Measurements from ENCODE around the gene GTPBP10. TPM values are rescaled to one million over a fixed set of nuclear protein-coding genes. Genes with fewer than 3 reads are reported as not detected.

Gene GTPBP10
- total RNA-seq, 1 experiment from 2014 or later = 23.5 TPM

DNA sequence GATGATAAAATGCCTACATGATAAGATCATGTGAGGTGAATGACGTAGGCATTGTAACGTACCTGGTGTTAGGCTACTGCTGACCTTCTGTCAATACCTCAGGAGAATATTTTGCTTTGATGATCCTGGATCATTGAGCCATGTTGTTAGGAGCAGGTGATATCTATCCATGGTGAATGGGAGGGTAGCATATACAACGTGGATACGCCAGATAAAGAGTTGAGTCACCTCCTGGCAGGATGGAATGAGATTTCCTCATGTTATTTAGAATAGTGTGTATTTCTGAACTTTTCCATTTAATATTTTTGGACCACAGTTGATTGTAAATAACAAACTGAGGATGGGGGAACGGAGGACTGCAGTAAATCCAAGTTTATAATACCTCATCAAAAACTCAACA, 45.0 kb downstream of the GTPBP10 start:
- POLR2A ChIA-PET (ENCODE audit: unreplicated experiment) = no interaction called here

DNA sequence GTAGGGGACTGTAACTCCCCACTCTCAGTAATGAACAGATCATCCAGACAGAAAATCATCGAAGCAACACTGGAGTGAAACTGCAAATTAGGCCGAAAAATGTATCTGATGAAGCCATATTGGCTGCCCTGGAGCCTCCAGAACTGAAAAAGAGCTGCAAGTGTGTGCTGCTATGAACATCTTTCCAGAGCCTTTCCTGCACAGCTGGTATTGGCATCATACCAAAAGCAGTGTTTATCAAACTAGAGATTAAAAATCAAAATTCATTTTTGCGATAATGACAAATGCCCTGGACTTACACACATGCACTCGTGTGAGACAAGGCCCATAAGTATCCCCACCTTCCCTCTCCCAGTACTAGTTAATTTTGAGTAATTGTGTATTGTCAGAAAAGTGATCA, 49.9 kb downstream of the GTPBP10 start:
- Histone ChIP-seq H3K9ac (ENCODE audit: low read length) (no peak overlapping the region), H3K4me1 (ENCODE audit: insufficient read depth, low read length) (no peaks in the 10 kb centered on the region), H2AFZ (ENCODE audit: low read length) (no peak overlapping the region), H3K27me3 (ENCODE audit: low read length) (no peaks in the 10 kb centered on the region), H3K79me2 (ENCODE audit: low read length) (no peaks in the 10 kb centered on the region), H3K27ac (ENCODE audit: low read length) (no peak overlapping the region), H3F3A (ENCODE audit: low read length, unreplicated experiment) (no peaks in the 10 kb centered on the region), H3K4me2 (ENCODE audit: low read length) (no peak overlapping the region), H3K9me2 (replicated peaks; ENCODE audit: low read length) (no peaks in the 10 kb centered on the region), H4K20me1 (ENCODE audit: low read length) (no peaks in the 10 kb centered on the region), H3K4me3 (ENCODE audit: low read length) (no peak overlapping the region), H3K36me3 (ENCODE audit: low read depth, low read length) (no peaks in the 10 kb centered on the region), H3K9me3 (ENCODE audit: low read length) (no peaks in the 10 kb centered on the region)
- CTCF ChIA-PET = no interaction called here
- TF ChIP-seq EZH2phosphoT487 (IDR thresholded peaks at IDR 0.05; ENCODE audit: borderline replicate concordance, low read length) = no peak
- no peak for TF ChIP-seq EZH2 (IDR thresholded peaks at IDR 0.05; ENCODE audit: low read length, unreplicated experiment)
- TF ChIP-seq, protein P1, sequence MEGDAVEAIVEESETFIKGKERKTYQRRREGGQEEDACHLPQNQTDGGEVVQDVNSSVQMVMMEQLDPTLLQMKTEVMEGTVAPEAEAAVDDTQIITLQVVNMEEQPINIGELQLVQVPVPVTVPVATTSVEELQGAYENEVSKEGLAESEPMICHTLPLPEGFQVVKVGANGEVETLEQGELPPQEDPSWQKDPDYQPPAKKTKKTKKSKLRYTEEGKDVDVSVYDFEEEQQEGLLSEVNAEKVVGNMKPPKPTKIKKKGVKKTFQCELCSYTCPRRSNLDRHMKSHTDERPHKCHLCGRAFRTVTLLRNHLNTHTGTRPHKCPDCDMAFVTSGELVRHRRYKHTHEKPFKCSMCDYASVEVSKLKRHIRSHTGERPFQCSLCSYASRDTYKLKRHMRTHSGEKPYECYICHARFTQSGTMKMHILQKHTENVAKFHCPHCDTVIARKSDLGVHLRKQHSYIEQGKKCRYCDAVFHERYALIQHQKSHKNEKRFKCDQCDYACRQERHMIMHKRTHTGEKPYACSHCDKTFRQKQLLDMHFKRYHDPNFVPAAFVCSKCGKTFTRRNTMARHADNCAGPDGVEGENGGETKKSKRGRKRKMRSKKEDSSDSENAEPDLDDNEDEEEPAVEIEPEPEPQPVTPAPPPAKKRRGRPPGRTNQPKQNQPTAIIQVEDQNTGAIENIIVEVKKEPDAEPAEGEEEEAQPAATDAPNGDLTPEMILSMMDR (conservative IDR thresholded peaks at IDR 0.05; ENCODE audit: low read depth, low read length) = no peak
- no peak for ATAC-seq
- intact Hi-C loops (cut with micrococcal nuclease) = no loop called here
- no peak for DNase-seq
- POLR2A ChIA-PET (ENCODE audit: unreplicated experiment) = no interaction called here
- BruUV-seq (replicated peaks) = no TSS peak

More for the DNA sequence above, 45.0 kb downstream of the GTPBP10 start:
- Histone ChIP-seq H3K27me3 (ENCODE audit: low read length) (no peaks in the 10 kb centered on the region), H3K9me3 (ENCODE audit: low read length) (no peaks in the 10 kb centered on the region), H3K4me1 (ENCODE audit: insufficient read depth, low read length) (peaks cover 21% of the 10 kb centered on the region), H3K36me3 (ENCODE audit: low read depth, low read length) (no peaks in the 10 kb centered on the region), H3F3A (ENCODE audit: low read length, unreplicated experiment) (peaks cover 4% of the 10 kb centered on the region), H3K4me3 (ENCODE audit: low read length) (no peak overlapping the region), H3K27ac (ENCODE audit: low read length) (no peak overlapping the region), H2AFZ (ENCODE audit: low read length) (no peak overlapping the region), H3K4me2 (ENCODE audit: low read length) (no peak overlapping the region), H3K9ac (ENCODE audit: low read length) (no peak overlapping the region), H4K20me1 (ENCODE audit: low read length) (no peaks in the 10 kb centered on the region), H3K9me2 (replicated peaks; ENCODE audit: low read length) (no peaks in the 10 kb centered on the region), H3K79me2 (ENCODE audit: low read length) (no peaks in the 10 kb centered on the region)
- DNase-seq (no peak), ATAC-seq (no peak)
- no TSS peak for BruUV-seq (replicated peaks)
- CTCF ChIA-PET = no interaction called here
- TF ChIP-seq, protein P1 (conservative IDR thresholded peaks at IDR 0.05; ENCODE audit: low read depth, low read length) = no peak
- TF ChIP-seq EZH2 (IDR thresholded peaks at IDR 0.05; ENCODE audit: low read length, unreplicated experiment) (no peak), EZH2phosphoT487 (IDR thresholded peaks at IDR 0.05; ENCODE audit: borderline replicate concordance, low read length) (no peak)
- intact Hi-C loops (cut with micrococcal nuclease) = no loop called here

DNA sequence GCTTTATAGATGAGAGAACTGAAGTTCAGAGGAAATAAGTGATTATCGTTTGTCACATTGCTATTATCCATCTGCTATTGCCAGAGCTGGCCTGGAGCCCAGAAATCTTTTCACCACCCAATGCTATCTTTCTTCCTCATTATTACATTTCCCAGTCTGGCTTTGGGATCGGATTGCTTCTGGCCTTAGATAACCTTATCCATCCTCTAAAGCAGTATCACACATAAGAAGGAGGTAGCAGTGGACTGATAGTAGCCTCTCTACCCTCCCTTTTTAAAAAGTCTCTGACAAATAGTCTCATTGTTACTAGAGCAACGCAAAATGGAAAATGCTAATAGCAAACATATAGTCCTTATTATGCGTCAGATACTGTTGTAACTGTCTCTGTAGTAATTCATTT, 55.5 kb downstream of the GTPBP10 start:
- Histone ChIP-seq H3K9me2 (replicated peaks; ENCODE audit: low read length) (no peaks in the 10 kb centered on the region), H3K79me2 (ENCODE audit: low read length) (peaks cover 26% of the 10 kb centered on the region), H4K20me1 (ENCODE audit: low read length) (no peaks in the 10 kb centered on the region; the same call in 1 of the 2 replicates), H3F3A (ENCODE audit: low read length, unreplicated experiment) (no peaks in the 10 kb centered on the region), H3K36me3 (ENCODE audit: low read depth, low read length) (peaks cover 10% of the 10 kb centered on the region), H3K4me2 (ENCODE audit: low read length) (no peak overlapping the region), H3K27ac (ENCODE audit: low read length) (no peak overlapping the region), H3K4me3 (ENCODE audit: low read length) (no peak overlapping the region), H2AFZ (ENCODE audit: low read length) (no peak overlapping the region), H3K4me1 (ENCODE audit: insufficient read depth, low read length) (peaks cover 15% of the 10 kb centered on the region), H3K27me3 (ENCODE audit: low read length) (no peaks in the 10 kb centered on the region), H3K9me3 (ENCODE audit: low read length) (no peaks in the 10 kb centered on the region), H3K9ac (ENCODE audit: low read length) (no peak overlapping the region)
- CTCF ChIA-PET = no interaction called here
- POLR2A ChIA-PET (ENCODE audit: unreplicated experiment) = no interaction called here
- ATAC-seq (no peak), DNase-seq (no peak)
- intact Hi-C loops (cut with micrococcal nuclease) = no loop called here
- TF ChIP-seq EZH2 (IDR thresholded peaks at IDR 0.05; ENCODE audit: low read length, unreplicated experiment) (no peak), EZH2phosphoT487 (IDR thresholded peaks at IDR 0.05; ENCODE audit: borderline replicate concordance, low read length) (no peak)
- TF ChIP-seq, protein P1 (conservative IDR thresholded peaks at IDR 0.05; ENCODE audit: low read depth, low read length) = no peak
- BruUV-seq (replicated peaks) = no TSS peak

All from PC-3 (cell line).